Testis (tissue), 2 donors: ENCODE measurements around the gene VAV1.
"Not testable (repeated sequence)": the region's sequence is repeated elsewhere in the genome, so short reads cannot be mapped to it uniquely, and the experiment has no call there.

Experiments used
- CTCF ChIP-seq, 3 experiments: fragments of 450-650 bp in 2 of 3; fragments of 200-600 bp in 1 of 3; sonication (generic) in 1 of 3; IDR thresholded peaks; one replicate each; pipeline ENCODE4 v1.5.1; 2016 to 2019; ENCODE audit warnings: antibody characterized with exemption in 3 of 3, mild to moderate bottlenecking in 2 of 3, moderate library complexity in 1 of 3
- POLR2A ChIP-seq: fragments of 450-650 bp; IDR thresholded peaks from one replicate; pipeline ENCODE4 v1.6.1; 2017; ENCODE audit warnings: antibody characterized with exemption, mild to moderate bottlenecking, moderate library complexity

- TF ChIP-seq CTCF (IDR thresholded peaks at IDR 0.05); POLR2A: not testable (repeated sequence)
Observed at GRCh38 chr19:6748543-6748942, 24.0 kb upstream of the VAV1 start.
